Measurements from ENCODE around the gene CNOT9.

CNOT9 gene

GRCh38 chr2:218607436-218608115 lies 38.9 kb downstream of the CNOT9 start, which contains the start of gene PLCD4:
Gene PLCD4, plus strand, starts transcription at chr2:218607899. Its CDS starts 7,841 bp downstream, at chr2:218615740.
- no peak for DNase-seq (ENCODE audit: low read depth)
- TF ChIP-seq CTCF (IDR thresholded peaks at IDR 0.05; ENCODE audit: low read depth, low read length, missing control alignments) = no peak
- no peak within 1 kb of the TSS for H3K4me3 ChIP-seq (ENCODE audit: low read depth, low read length)

- TF ChIP-seq CTCF (IDR thresholded peaks at IDR 0.05; ENCODE audit: low read depth, low read length, missing control alignments) = no peak
- DNase-seq (ENCODE audit: low read depth) = no peak
- H3K4me3 ChIP-seq (ENCODE audit: low read depth, low read length) = no peak overlapping the region
Measured at GRCh38 chr2:218615868-218616315, 47.3 kb downstream of the CNOT9 start.

GRCh38 chr2:218618102-218618860 lies 49.6 kb downstream of the CNOT9 start:
- peak; percentile 27 for TF ChIP-seq CTCF (IDR thresholded peaks at IDR 0.05; ENCODE audit: low read depth, low read length, missing control alignments)
- no peak overlapping the region for H3K4me3 ChIP-seq (ENCODE audit: low read depth, low read length)
- no peak for DNase-seq (ENCODE audit: low read depth)

- TF ChIP-seq CTCF (IDR thresholded peaks at IDR 0.05; ENCODE audit: low read depth, low read length, missing control alignments) = no peak
- H3K4me3 ChIP-seq (ENCODE audit: low read depth, low read length) = no peak overlapping the region
- no peak for DNase-seq (ENCODE audit: low read depth)
Measured at GRCh38 chr2:218621007-218621406, 52.4 kb downstream of the CNOT9 start.

- TF ChIP-seq CTCF (IDR thresholded peaks at IDR 0.05; ENCODE audit: low read depth, low read length, missing control alignments) = no peak
- DNase-seq (ENCODE audit: low read depth) = no peak
- H3K4me3 ChIP-seq (ENCODE audit: low read depth, low read length) = no peak overlapping the region
Measured at GRCh38 chr2:218622606-218623365, 54.1 kb downstream of the CNOT9 start.

- TF ChIP-seq CTCF (IDR thresholded peaks at IDR 0.05; ENCODE audit: low read depth, low read length, missing control alignments) = no peak
- no peak for DNase-seq (ENCODE audit: low read depth)
- no peak overlapping the region for H3K4me3 ChIP-seq (ENCODE audit: low read depth, low read length)
Measured at GRCh38 chr2:218623366-218623705, 54.7 kb downstream of the CNOT9 start.
